Measurements from ENCODE around the gene GNG11. TPM values are rescaled to one million over a fixed set of nuclear protein-coding genes. Genes with fewer than 3 reads are reported as not detected.
"Not testable (repeated sequence)": the region's sequence is repeated elsewhere in the genome, so short reads cannot be mapped to it uniquely, and the experiment has no call there.

GNG11 gene
- total RNA-seq, 1 donor from 2014 or later, result 20.4 TPM

GRCh38 chr7:93911242-93911641 is 10.3 kb upstream of the GNG11 start:
- not testable (repeated sequence) for H3K27me3 ChIP-seq (ENCODE audit: control insufficient read depth in 3 of 3, insufficient read depth in 3 of 3, low read length in 3 of 3); H3K9ac ChIP-seq (ENCODE audit: low read depth in 1 of 3, low read length in 3 of 3); H3K4me3 ChIP-seq (ENCODE audit: low read length in 3 of 3); H3K9me3 ChIP-seq (ENCODE audit: control insufficient read depth in 3 of 3, low read length in 3 of 3); H3K4me1 ChIP-seq (ENCODE audit: control insufficient read depth in 3 of 3, insufficient read depth in 3 of 3, low read length in 3 of 3); H3K36me3 ChIP-seq (ENCODE audit: control insufficient read depth in 3 of 3, insufficient read depth in 3 of 3, low read length in 3 of 3); H3K27ac ChIP-seq (ENCODE audit: low read depth, low read length)

DNA sequence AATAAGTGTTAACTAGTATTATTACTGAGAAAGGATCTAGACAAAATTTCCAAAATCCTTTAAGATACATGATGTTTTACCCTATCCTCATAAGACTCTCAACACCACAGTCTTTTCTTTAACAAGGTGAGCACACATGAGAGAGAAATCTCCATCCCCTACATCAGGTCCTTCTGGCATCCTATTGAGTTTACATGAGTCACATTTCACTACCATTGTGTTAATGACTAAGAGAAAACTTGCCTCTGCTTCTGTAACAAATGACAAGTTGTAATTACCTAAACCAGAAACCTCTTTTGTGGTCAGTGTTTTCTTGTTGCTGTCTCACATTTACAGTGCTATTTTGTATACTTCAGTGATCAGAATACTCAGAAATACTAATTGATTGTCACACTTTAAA is 9.9 kb upstream of the GNG11 start:
- H3K36me3 ChIP-seq (ENCODE audit: control insufficient read depth in 3 of 3, insufficient read depth in 3 of 3, low read length in 3 of 3); H3K27ac ChIP-seq (ENCODE audit: low read depth, low read length); H3K27me3 ChIP-seq (ENCODE audit: control insufficient read depth in 3 of 3, insufficient read depth in 3 of 3, low read length in 3 of 3); H3K4me3 ChIP-seq (ENCODE audit: low read length in 3 of 3); H3K4me1 ChIP-seq (ENCODE audit: control insufficient read depth in 3 of 3, insufficient read depth in 3 of 3, low read length in 3 of 3); H3K9ac ChIP-seq (ENCODE audit: low read depth in 1 of 3, low read length in 3 of 3); H3K9me3 ChIP-seq (ENCODE audit: control insufficient read depth in 3 of 3, low read length in 3 of 3): not testable (repeated sequence)

DNA sequence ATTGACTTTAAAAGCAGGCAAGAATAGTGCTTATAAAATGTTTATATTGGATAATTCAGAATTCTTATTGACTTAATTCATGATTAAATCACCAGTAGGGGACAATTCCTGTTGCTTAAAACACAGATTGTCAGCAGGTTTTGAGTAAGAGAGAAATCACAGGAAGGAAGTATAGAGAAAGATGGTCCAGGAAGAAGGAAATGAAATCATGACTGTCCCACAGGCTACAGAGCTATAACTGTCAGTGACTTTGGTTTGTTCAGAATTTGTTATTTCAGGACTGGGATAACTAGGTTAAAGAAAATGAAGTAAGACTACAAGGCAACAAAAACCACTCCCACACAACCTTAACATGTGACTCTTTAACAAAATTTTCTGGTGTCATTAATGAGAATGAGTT is 8.3 kb upstream of the GNG11 start:
- Histone ChIP-seq H3K9ac (ENCODE audit: low read depth in 1 of 3, low read length in 3 of 3) (no peak overlapping the region), H3K27me3 (ENCODE audit: control insufficient read depth in 3 of 3, insufficient read depth in 3 of 3, low read length in 3 of 3) (no peaks in the 10 kb centered on the region), H3K4me1 (ENCODE audit: control insufficient read depth in 3 of 3, insufficient read depth in 3 of 3, low read length in 3 of 3) (peaks cover 0 to 3% (median 0%) of the 10 kb centered on the region in 3 donors), H3K9me3 (ENCODE audit: control insufficient read depth in 3 of 3, low read length in 3 of 3) (no peaks in the 10 kb centered on the region), H3K36me3 (ENCODE audit: control insufficient read depth in 3 of 3, insufficient read depth in 3 of 3, low read length in 3 of 3) (no peaks in the 10 kb centered on the region), H3K27ac (ENCODE audit: low read depth, low read length) (no peak overlapping the region), H3K4me3 (ENCODE audit: low read length in 3 of 3) (no peak overlapping the region)

GRCh38 chr7:93914581-93915066 is 6.9 kb upstream of the GNG11 start:
- no peak overlapping the region for H3K27ac ChIP-seq (ENCODE audit: low read depth, low read length)
- peaks cover 0 to 3% (median 0%) of the 10 kb centered on the region in 3 donors for H3K4me1 ChIP-seq (ENCODE audit: control insufficient read depth in 3 of 3, insufficient read depth in 3 of 3, low read length in 3 of 3)
- H3K4me3 ChIP-seq (ENCODE audit: low read length in 3 of 3), result no peak overlapping the region
- no peaks in the 10 kb centered on the region for H3K27me3 ChIP-seq (ENCODE audit: control insufficient read depth in 3 of 3, insufficient read depth in 3 of 3, low read length in 3 of 3)
- H3K9ac ChIP-seq (ENCODE audit: low read depth in 1 of 3, low read length in 3 of 3), result no peak overlapping the region
- H3K36me3 ChIP-seq (ENCODE audit: control insufficient read depth in 3 of 3, insufficient read depth in 3 of 3, low read length in 3 of 3), result no peaks in the 10 kb centered on the region
- no peaks in the 10 kb centered on the region for H3K9me3 ChIP-seq (ENCODE audit: control insufficient read depth in 3 of 3, low read length in 3 of 3)

DNA sequence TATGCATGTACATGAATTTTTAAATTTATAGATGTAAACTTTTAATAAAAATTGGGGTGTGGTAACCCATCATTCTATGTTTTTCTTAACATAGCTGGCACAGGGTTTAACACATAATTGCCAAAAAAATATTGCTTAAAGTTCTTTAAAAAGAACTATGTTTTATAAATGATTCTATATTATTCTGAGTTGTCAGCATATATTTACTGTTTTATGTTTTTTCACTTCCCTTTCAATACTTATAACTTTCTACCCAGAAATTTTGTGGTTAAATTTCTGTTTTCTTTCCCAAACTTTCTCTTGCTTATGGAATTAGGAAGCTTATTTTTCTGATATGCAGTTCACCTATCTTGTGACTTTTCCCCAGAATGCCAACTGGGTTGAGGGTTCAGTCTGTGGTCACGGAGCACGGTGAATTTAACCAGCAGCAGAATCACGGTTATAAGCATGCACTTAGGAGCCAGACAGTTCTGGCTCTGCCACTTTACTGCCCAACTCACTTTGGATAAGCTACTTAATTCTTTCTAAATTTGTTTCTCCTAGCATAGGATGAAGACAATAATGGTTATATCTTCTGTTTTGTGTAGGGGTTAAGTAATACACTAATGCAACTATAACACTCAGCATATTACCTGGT is 6.2 kb upstream of the GNG11 start:
- H3K27ac ChIP-seq (ENCODE audit: low read depth, low read length); H3K9ac ChIP-seq (ENCODE audit: low read depth in 1 of 3, low read length in 3 of 3); H3K4me3 ChIP-seq (ENCODE audit: low read length in 3 of 3); H3K36me3 ChIP-seq (ENCODE audit: control insufficient read depth in 3 of 3, insufficient read depth in 3 of 3, low read length in 3 of 3); H3K27me3 ChIP-seq (ENCODE audit: control insufficient read depth in 3 of 3, insufficient read depth in 3 of 3, low read length in 3 of 3); H3K4me1 ChIP-seq (ENCODE audit: control insufficient read depth in 3 of 3, insufficient read depth in 3 of 3, low read length in 3 of 3); H3K9me3 ChIP-seq (ENCODE audit: control insufficient read depth in 3 of 3, low read length in 3 of 3): not testable (repeated sequence)

GRCh38 chr7:93915888-93916287 is 5.6 kb upstream of the GNG11 start:
- not testable (repeated sequence) for H3K4me1 ChIP-seq (ENCODE audit: control insufficient read depth in 3 of 3, insufficient read depth in 3 of 3, low read length in 3 of 3); H3K9ac ChIP-seq (ENCODE audit: low read depth in 1 of 3, low read length in 3 of 3); H3K27ac ChIP-seq (ENCODE audit: low read depth, low read length); H3K27me3 ChIP-seq (ENCODE audit: control insufficient read depth in 3 of 3, insufficient read depth in 3 of 3, low read length in 3 of 3); H3K36me3 ChIP-seq (ENCODE audit: control insufficient read depth in 3 of 3, insufficient read depth in 3 of 3, low read length in 3 of 3); H3K4me3 ChIP-seq (ENCODE audit: low read length in 3 of 3); H3K9me3 ChIP-seq (ENCODE audit: control insufficient read depth in 3 of 3, low read length in 3 of 3)

GRCh38 chr7:93916315-93916714 is 5.2 kb upstream of the GNG11 start:
- H3K27ac ChIP-seq (ENCODE audit: low read depth, low read length); H3K36me3 ChIP-seq (ENCODE audit: control insufficient read depth in 3 of 3, insufficient read depth in 3 of 3, low read length in 3 of 3); H3K9ac ChIP-seq (ENCODE audit: low read depth in 1 of 3, low read length in 3 of 3); H3K4me1 ChIP-seq (ENCODE audit: control insufficient read depth in 3 of 3, insufficient read depth in 3 of 3, low read length in 3 of 3); H3K27me3 ChIP-seq (ENCODE audit: control insufficient read depth in 3 of 3, insufficient read depth in 3 of 3, low read length in 3 of 3); H3K9me3 ChIP-seq (ENCODE audit: control insufficient read depth in 3 of 3, low read length in 3 of 3); H3K4me3 ChIP-seq (ENCODE audit: low read length in 3 of 3): not testable (repeated sequence)

GRCh38 chr7:93920496-93921182 is 896 bp upstream of the GNG11 start:
- peak overlapping the region in 2 of 3 donors; percentile 45 to 93 for H3K4me3 ChIP-seq (ENCODE audit: low read length in 3 of 3)
- no peaks in the 10 kb centered on the region for H3K36me3 ChIP-seq (ENCODE audit: control insufficient read depth in 3 of 3, insufficient read depth in 3 of 3, low read length in 3 of 3)
- H3K4me1 ChIP-seq (ENCODE audit: control insufficient read depth in 3 of 3, insufficient read depth in 3 of 3, low read length in 3 of 3), result peaks cover 0 to 8% (median 0%) of the 10 kb centered on the region in 3 donors
- no peaks in the 10 kb centered on the region for H3K9me3 ChIP-seq (ENCODE audit: control insufficient read depth in 3 of 3, low read length in 3 of 3)
- peak overlapping the region; percentile 84 for H3K27ac ChIP-seq (ENCODE audit: low read depth, low read length)
- H3K27me3 ChIP-seq (ENCODE audit: control insufficient read depth in 3 of 3, insufficient read depth in 3 of 3, low read length in 3 of 3), result peaks cover 3 to 7% (median 4%) of the 10 kb centered on the region in 3 donors
- H3K9ac ChIP-seq (ENCODE audit: low read depth in 1 of 3, low read length in 3 of 3), result peak overlapping the region in 1 of 3 donors; percentile 82

DNA sequence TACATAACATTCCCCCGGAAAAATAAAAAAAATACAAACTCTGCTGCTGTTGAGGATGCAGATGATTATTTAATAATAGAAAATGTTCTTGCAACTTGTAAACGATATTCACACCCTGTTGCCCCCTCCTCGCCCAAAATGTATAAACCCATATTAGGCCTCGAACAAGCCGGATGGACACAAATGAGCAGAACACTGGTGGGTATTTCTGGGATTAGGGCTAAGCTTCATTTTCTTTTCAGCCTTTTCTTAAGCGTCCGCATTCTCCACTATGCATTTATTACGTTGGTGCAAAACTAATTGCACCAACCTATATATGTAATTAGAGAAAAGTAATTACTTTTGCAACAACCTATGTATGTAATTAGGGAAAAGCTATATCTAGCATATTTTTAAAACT is 349 bp upstream of the GNG11 start:
- peak overlapping the region; percentile 84 for H3K27ac ChIP-seq (ENCODE audit: low read depth, low read length)
- H3K9me3 ChIP-seq (ENCODE audit: control insufficient read depth in 3 of 3, low read length in 3 of 3), result no peaks in the 10 kb centered on the region
- H3K4me1 ChIP-seq (ENCODE audit: control insufficient read depth in 3 of 3, insufficient read depth in 3 of 3, low read length in 3 of 3), result peaks cover 0 to 8% (median 0%) of the 10 kb centered on the region in 3 donors
- H3K36me3 ChIP-seq (ENCODE audit: control insufficient read depth in 3 of 3, insufficient read depth in 3 of 3, low read length in 3 of 3), result no peaks in the 10 kb centered on the region
- peak overlapping the region in 1 of 3 donors; percentile 82 for H3K9ac ChIP-seq (ENCODE audit: low read depth in 1 of 3, low read length in 3 of 3)
- H3K4me3 ChIP-seq (ENCODE audit: low read length in 3 of 3), result peak overlapping the region in 2 of 3 donors; percentile 45 to 93
- H3K27me3 ChIP-seq (ENCODE audit: control insufficient read depth in 3 of 3, insufficient read depth in 3 of 3, low read length in 3 of 3), result peaks cover 3 to 7% (median 4%) of the 10 kb centered on the region in 3 donors

- H3K9me3 ChIP-seq (ENCODE audit: control insufficient read depth in 3 of 3, low read length in 3 of 3), result no peaks in the 10 kb centered on the region
- peaks cover 0 to 14% (median 6%) of the 10 kb centered on the region in 3 donors for H3K4me1 ChIP-seq (ENCODE audit: control insufficient read depth in 3 of 3, insufficient read depth in 3 of 3, low read length in 3 of 3)
- H3K27me3 ChIP-seq (ENCODE audit: control insufficient read depth in 3 of 3, insufficient read depth in 3 of 3, low read length in 3 of 3), result peaks cover 3 to 7% (median 4%) of the 10 kb centered on the region in 3 donors
- peak overlapping the region in 1 of 3 donors; percentile 70 for H3K9ac ChIP-seq (ENCODE audit: low read depth in 1 of 3, low read length in 3 of 3)
- peak overlapping the region; percentile 37 to 93 (median 76) for H3K4me3 ChIP-seq (ENCODE audit: low read length in 3 of 3)
- peaks cover 0 to 2% (median 0%) of the 10 kb centered on the region in 3 donors for H3K36me3 ChIP-seq (ENCODE audit: control insufficient read depth in 3 of 3, insufficient read depth in 3 of 3, low read length in 3 of 3)
- H3K27ac ChIP-seq (ENCODE audit: low read depth, low read length), result peak overlapping the region; percentile 84
Observed at GRCh38 chr7:93923296-93923695, 1.8 kb downstream of the GNG11 start.
